T-helper 1 cell treated with Interleukin-12 subunit alpha and Interleukin-12 subunit beta and Interleukin-4 antibody, amounts not matched to agents 30 ng/mL and 1 ng/mL, for 36 hours (primary cell): ENCODE data around the gene IL3. TPM values are rescaled to one million over a fixed set of nuclear protein-coding genes. Genes with fewer than 3 reads are reported as not detected.
"Not testable (repeated sequence)": the region's sequence is repeated elsewhere in the genome, so short reads cannot be mapped to it uniquely, and the experiment has no call there.

ENCODE experiments used
- intact Hi-C: fragments of 100-400 bp; cut with micrococcal nuclease; formaldehyde crosslinking; loops from one replicate; pipeline ENCODE4 v1.15.1; 2024
- total RNA-seq: library from RNA; stranded (reverse); gene quantifications from 2 replicates; pipeline ENCODE4 v1.2.3, GENCODE V29; 2022

The IL3 gene
- total RNA-seq, 1 donor from 2014 or later, result 6.0 TPM

- intact Hi-C loops, result not testable (repeated sequence)
These were observed 48.0 kb downstream of the IL3 start for GRCh38 chr5:132108495-132108894.

- intact Hi-C loops, result not testable (repeated sequence)
These were observed 48.5 kb downstream of the IL3 start for GRCh38 chr5:132108957-132109356.

DNA sequence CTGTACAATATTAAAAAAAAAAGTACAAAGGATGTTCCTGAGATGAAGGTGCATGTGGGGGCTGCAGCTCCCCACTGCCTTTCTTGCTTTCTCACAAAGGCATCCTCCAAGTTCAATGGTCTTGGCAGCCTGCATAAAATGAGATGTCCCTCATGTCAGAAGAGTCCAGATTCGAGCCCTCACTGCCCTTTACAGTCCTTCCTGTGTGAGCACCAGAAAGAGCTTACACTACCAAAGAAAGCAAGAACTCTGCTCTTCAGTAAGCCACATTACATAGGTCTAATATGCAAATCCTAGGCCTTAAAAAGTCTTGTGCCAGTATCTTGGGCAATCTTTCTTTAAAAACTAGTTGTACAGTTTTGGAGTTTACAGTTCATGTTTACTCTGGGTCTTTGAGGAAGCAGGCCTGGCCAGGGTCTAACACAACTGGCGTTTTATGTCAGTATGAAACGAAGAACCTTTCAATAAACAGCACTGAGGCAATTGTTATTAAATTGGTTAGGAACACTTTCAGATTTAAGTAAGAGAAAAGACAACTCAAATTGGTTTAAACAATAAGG lies 49.1 kb downstream of the IL3 start:
- intact Hi-C loops, result no loop called here

DNA sequence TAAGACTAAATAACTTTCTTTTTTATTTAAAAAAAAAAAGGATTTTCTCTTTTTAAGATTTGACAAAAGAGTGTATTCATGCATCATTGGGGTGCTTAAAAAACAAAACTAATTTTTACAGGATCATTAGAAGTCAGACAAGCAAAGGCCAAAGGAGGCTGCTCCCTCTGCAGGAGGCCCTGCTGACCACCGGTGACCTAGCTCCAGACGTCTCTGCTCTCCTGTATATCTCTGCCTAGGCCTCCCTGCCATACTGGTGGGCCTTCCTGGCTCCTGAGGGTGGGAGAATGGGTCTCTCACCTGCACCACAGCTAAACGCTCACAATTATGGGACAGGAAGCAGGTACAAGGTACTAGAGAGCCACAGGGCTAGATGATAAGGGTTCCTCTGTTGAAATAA lies 49.7 kb downstream of the IL3 start:
- intact Hi-C loops, result no loop called here

- intact Hi-C loops, result loop anchor here (1.0 kb wide), 1 partner anchor 8 kb away; no protein-coding TSS in a partner anchor
These were observed 50.5 kb downstream of the IL3 start for GRCh38 chr5:132110930-132111329.

GRCh38 chr5:132112111-132112510 lies 51.7 kb downstream of the IL3 start:
- intact Hi-C loops, result no loop called here

Other genes starting within 250 kb of the IL3 start
- not detected in 2 replicates for gene MEIKIN, start 115.0 kb upstream of the IL3 start, total RNA-seq
- 19.1 and 26.6 TPM in 2 replicates for gene ACSL6, start 49.0 kb upstream of the IL3 start, total RNA-seq
- 240 and 246 TPM in 2 replicates for gene CSF2, start 13.1 kb downstream of the IL3 start, total RNA-seq
- 24.3 and 25.1 TPM in 2 replicates for gene P4HA2, start 167.2 kb downstream of the IL3 start, total RNA-seq
- gene PDLIM4, start 197.0 kb downstream of the IL3 start, total RNA-seq, result 0.17 and 0.74 TPM in 2 replicates
- gene SLC22A4, start 233.7 kb downstream of the IL3 start, total RNA-seq, result 0.12 and 0.25 TPM in 2 replicates